ENCODE measurements around the gene TTC7B. TPM values are rescaled to one million over a fixed set of nuclear protein-coding genes. Genes with fewer than 3 reads are reported as not detected.

TTC7B gene
- total RNA-seq, 1 experiment from 2014 or later, result 70.6 TPM

DNA sequence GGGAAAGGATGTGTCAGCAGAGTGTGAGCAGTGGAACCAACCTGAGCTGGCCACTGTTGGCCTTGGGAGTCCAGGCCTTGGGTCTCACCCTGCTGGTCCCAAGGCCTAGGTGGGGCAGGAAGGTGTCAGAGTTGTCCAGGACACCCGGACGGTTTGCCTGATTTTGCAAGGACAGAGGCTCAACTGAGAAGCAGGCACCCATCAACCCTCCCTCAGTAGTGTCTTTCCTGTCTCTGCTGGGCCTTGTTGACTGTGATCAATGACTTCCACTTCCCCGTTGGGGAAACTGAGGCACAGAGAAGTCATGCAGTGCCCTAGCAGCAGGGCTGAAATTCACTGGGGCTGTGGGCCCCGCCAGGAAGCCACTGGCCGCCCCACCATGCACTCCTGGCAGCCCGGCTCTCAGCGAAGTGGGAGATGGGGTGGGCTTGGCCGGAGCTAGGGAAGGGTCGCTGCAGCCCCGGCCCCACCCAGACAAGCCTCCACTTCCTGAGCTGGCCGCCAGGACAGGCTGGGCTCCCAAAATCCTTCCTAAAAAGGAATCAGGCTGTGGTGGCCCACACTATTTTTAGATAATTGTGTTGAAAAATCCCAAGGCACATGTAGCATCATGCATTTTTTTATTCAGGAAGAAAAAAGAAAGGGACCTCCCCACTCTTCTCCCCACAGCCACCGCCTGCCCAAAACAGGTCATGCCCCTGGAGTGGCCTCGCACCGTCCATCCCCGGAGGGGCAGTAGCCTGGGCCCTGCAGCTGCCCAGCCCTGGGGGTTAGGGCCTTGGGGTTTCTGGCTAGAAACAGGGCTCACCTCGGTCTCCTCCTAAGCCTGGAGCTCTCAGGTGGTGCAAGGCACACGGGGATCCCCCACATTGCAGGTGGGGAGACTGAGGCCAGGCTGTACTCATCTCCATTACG is 292.0 kb downstream of the TTC7B start:
- BruUV-seq (replicated peaks), result no TSS peak

DNA sequence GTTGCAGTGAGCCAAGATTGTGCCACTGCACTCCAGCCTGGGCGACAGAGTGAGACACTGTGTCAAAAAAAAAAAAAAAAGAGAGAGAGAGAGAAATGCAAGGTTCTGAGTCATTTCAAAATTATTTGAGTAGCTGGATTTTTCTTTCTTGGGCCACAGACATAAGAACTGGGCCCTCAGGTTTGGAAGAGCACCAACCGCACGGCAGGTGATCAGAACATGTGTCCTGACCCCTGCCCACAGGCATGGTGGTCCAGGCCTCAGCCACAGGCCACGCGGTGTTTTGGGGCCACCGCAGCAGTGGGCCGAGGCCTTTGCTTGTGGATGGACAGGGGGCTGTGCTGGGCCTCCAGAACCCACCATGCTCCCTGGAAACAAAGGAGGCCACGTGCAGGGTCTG is 292.7 kb downstream of the TTC7B start:
- H3K9me3 ChIP-seq (ENCODE audit: control insufficient read depth in 1 of 2, insufficient read depth in 1 of 2, low read depth in 1 of 2, low read length in 2 of 2), result peaks cover 0 to 5% of the 10 kb centered on the region in 2 experiments; a peak in 1 of 4 replicates
- peak overlapping the region; percentile 26 for H3K4me2 ChIP-seq (ENCODE audit: low read length)
- RAD21 ChIA-PET (ENCODE audit: low non-redundant PET in 1 of 2, low total read pairs in 2 of 2, uncharacterized antibody in 2 of 2, unreplicated experiment in 2 of 2), result no interaction called here
- POLR2A ChIA-PET, result no interaction called here
- H3K27me3 ChIP-seq (ENCODE audit: insufficient read depth, low read length), result no peaks in the 10 kb centered on the region
- CTCF ChIA-PET, result interaction anchor here (0.7 kb wide), 1 partner anchor 716 kb away, joined by 3 read pairs; no protein-coding TSS in a partner anchor
- DNase-seq (ENCODE audit: low read depth, low spot score) (no peak), ATAC-seq (no peak)
- peaks cover 37 to 39% of the 10 kb centered on the region in 2 experiments for H3K4me1 ChIP-seq (ENCODE audit: control insufficient read depth in 1 of 2, insufficient read depth in 2 of 2, low read length in 2 of 2)
- H3K4me3 ChIP-seq (replicated peaks in 1 of 2; ENCODE audit: low read depth in 1 of 2, low read length in 2 of 2), result no peak overlapping the region
- intact Hi-C loops (cut with micrococcal nuclease), result no loop called here
- no peaks in the 10 kb centered on the region for H3K36me3 ChIP-seq (ENCODE audit: control insufficient read depth in 1 of 2, insufficient read depth in 2 of 2, low read length in 2 of 2)
- no peak overlapping the region for H2AFZ ChIP-seq (ENCODE audit: low read depth, low read length, poor library complexity, severe bottlenecking)
- no peaks in the 10 kb centered on the region for H3K9me2 ChIP-seq (ENCODE audit: insufficient read depth)
- BruUV-seq (replicated peaks), result no TSS peak
- H3K9ac ChIP-seq (ENCODE audit: low read length), result no peak overlapping the region
- H4K20me1 ChIP-seq (ENCODE audit: insufficient read depth), result no peaks in the 10 kb centered on the region
- no peak overlapping the region for H3K27ac ChIP-seq (ENCODE audit: low read depth, low read length)
- H3K79me2 ChIP-seq (ENCODE audit: insufficient read depth, low read length), result no peaks in the 10 kb centered on the region
- TF ChIP-seq EZH2 (IDR thresholded peaks at IDR 0.05) (no peak), CEBPB (IDR thresholded peaks at IDR 0.05; ENCODE audit: low read depth) (no peak), ZFX (IDR thresholded peaks at IDR 0.05) (no peak), CBX3 (IDR thresholded peaks at IDR 0.05; ENCODE audit: low read depth) (no peak), EGR1 (IDR thresholded peaks at IDR 0.05; ENCODE audit: low read depth) (no peak), JUND (IDR thresholded peaks at IDR 0.05) (no peak), POLR2AphosphoS5 (IDR thresholded peaks at IDR 0.05; ENCODE audit: low read depth, low read length) (no peak), SIN3A (IDR thresholded peaks at IDR 0.05; ENCODE audit: low read depth) (no peak), FOSL1 (IDR thresholded peaks at IDR 0.05; ENCODE audit: low read depth) (no peak)
- TF ChIP-seq, protein P1, sequence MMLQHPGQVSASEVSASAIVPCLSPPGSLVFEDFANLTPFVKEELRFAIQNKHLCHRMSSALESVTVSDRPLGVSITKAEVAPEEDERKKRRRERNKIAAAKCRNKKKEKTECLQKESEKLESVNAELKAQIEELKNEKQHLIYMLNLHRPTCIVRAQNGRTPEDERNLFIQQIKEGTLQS (IDR thresholded peaks at IDR 0.05), result no peak
- TF ChIP-seq, protein P2, sequence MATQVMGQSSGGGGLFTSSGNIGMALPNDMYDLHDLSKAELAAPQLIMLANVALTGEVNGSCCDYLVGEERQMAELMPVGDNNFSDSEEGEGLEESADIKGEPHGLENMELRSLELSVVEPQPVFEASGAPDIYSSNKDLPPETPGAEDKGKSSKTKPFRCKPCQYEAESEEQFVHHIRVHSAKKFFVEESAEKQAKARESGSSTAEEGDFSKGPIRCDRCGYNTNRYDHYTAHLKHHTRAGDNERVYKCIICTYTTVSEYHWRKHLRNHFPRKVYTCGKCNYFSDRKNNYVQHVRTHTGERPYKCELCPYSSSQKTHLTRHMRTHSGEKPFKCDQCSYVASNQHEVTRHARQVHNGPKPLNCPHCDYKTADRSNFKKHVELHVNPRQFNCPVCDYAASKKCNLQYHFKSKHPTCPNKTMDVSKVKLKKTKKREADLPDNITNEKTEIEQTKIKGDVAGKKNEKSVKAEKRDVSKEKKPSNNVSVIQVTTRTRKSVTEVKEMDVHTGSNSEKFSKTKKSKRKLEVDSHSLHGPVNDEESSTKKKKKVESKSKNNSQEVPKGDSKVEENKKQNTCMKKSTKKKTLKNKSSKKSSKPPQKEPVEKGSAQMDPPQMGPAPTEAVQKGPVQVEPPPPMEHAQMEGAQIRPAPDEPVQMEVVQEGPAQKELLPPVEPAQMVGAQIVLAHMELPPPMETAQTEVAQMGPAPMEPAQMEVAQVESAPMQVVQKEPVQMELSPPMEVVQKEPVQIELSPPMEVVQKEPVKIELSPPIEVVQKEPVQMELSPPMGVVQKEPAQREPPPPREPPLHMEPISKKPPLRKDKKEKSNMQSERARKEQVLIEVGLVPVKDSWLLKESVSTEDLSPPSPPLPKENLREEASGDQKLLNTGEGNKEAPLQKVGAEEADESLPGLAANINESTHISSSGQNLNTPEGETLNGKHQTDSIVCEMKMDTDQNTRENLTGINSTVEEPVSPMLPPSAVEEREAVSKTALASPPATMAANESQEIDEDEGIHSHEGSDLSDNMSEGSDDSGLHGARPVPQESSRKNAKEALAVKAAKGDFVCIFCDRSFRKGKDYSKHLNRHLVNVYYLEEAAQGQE (IDR thresholded peaks at IDR 0.05; ENCODE audit: low read depth), result no peak

More for the DNA sequence above, 292.0 kb downstream of the TTC7B start:
- H2AFZ ChIP-seq (ENCODE audit: low read depth, low read length, poor library complexity, severe bottlenecking), result no peak overlapping the region
- ATAC-seq, result no peak
- DNase-seq (ENCODE audit: low read depth, low spot score), result no peak
- H3K4me2 ChIP-seq (ENCODE audit: low read length), result peak overlapping the region; percentile 26
- no peaks in the 10 kb centered on the region for H4K20me1 ChIP-seq (ENCODE audit: insufficient read depth)
- peaks cover 0 to 5% of the 10 kb centered on the region in 2 experiments; a peak in 1 of 4 replicates for H3K9me3 ChIP-seq (ENCODE audit: control insufficient read depth in 1 of 2, insufficient read depth in 1 of 2, low read depth in 1 of 2, low read length in 2 of 2)
- no peak overlapping the region for H3K9ac ChIP-seq (ENCODE audit: low read length)
- ChIA-PET POLR2A (no interaction called here), CTCF (interaction anchor here (0.7 kb wide), 1 partner anchor 717 kb away, joined by 3 read pairs; no protein-coding TSS in a partner anchor), RAD21 (ENCODE audit: low non-redundant PET in 1 of 2, low total read pairs in 2 of 2, uncharacterized antibody in 2 of 2, unreplicated experiment in 2 of 2) (no interaction called here)
- TF ChIP-seq ELF1 (IDR thresholded peaks at IDR 0.05; ENCODE audit: borderline replicate concordance, low read depth) (no peak), JUND (IDR thresholded peaks at IDR 0.05) (no peak), EZH2 (IDR thresholded peaks at IDR 0.05) (no peak), SRF (IDR thresholded peaks at IDR 0.05; ENCODE audit: low read depth) (no peak), FOSL1 (IDR thresholded peaks at IDR 0.05; ENCODE audit: low read depth) (no peak), EGR1 (IDR thresholded peaks at IDR 0.05; ENCODE audit: low read depth) (no peak), SP1 (IDR thresholded peaks at IDR 0.05; ENCODE audit: low read depth) (no peak)
- TF ChIP-seq, protein P1 (IDR thresholded peaks at IDR 0.05), result no peak
- no peak overlapping the region for H3K4me3 ChIP-seq (replicated peaks in 1 of 2; ENCODE audit: low read depth in 1 of 2, low read length in 2 of 2)
- peaks cover 33 to 34% of the 10 kb centered on the region in 2 experiments for H3K4me1 ChIP-seq (ENCODE audit: control insufficient read depth in 1 of 2, insufficient read depth in 2 of 2, low read length in 2 of 2)
- H3K9me2 ChIP-seq (ENCODE audit: insufficient read depth), result no peaks in the 10 kb centered on the region
- H3K27me3 ChIP-seq (ENCODE audit: insufficient read depth, low read length), result no peaks in the 10 kb centered on the region
- H3K79me2 ChIP-seq (ENCODE audit: insufficient read depth, low read length), result no peaks in the 10 kb centered on the region
- intact Hi-C loops (cut with micrococcal nuclease), result no loop called here
- no peaks in the 10 kb centered on the region for H3K36me3 ChIP-seq (ENCODE audit: control insufficient read depth in 1 of 2, insufficient read depth in 2 of 2, low read length in 2 of 2)
- no peak overlapping the region for H3K27ac ChIP-seq (ENCODE audit: low read depth, low read length)
